Activated gamma-delta T cell (primary cell): ENCODE data around the gene KLRK1.
"Not testable (repeated sequence)": the region's sequence is repeated elsewhere in the genome, so short reads cannot be mapped to it uniquely, and the experiment has no call there.

Experiments used
- DNase-seq: peaks from one replicate; lab custom pipeline; 2025; lab: John Stamatoyannopoulos, UW

The KLRK1 gene

DNA sequence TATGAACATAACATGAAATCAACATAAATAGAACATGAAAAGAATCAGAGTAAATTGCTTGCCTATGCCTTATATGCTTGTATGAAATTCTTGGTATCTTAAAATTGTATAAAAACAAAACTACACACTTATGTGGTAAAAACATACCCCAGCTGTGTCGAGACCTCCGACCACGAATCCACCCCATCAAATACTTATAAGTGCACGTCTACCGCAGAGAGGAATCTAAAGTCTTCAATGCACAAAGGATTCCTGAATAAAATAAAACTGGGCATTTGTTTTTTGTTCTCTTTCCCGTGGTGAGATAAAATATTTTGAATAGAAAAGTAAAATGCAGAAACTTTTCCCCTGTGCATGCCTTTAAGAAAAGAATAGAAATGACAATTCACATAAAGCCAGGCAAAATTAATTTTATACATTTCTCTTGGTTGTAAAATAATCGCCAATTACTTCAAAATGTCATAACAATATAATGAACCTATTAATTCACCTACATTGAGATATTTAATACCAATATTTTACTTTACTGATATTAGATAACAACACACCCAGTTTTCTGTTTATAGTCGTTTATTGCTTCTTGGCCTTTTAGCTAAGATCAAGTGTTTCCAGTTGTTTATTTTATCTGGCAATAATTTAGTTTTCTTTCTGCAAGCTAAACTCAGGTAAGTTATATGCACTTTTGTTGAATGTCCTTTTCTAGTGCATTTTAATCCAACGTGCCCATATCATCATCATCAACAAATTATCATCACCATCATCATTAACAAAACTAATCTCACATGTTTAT, 1.0 kb downstream of the KLRK1 start:
- no peak for DNase-seq

DNA sequence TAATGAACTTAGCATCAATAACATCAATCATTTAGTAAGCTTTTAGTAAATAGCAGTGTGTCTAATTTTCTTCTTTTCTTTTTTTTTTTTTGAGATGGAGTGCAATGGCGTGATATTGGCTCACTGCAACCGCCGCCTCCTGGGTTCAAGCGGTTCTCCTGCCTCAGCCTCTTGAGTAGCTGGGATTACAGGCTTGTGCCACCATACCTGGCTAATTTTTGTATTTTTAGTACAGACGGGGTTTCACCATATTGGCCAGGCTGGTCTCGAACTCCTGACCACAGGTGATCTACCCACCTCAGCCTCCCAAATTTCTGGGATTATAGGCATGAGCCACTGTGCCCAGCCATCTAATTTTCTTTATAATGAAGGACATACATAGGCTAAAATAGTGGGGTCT, 2.3 kb downstream of the KLRK1 start:
- DNase-seq, result not testable (repeated sequence)

DNA sequence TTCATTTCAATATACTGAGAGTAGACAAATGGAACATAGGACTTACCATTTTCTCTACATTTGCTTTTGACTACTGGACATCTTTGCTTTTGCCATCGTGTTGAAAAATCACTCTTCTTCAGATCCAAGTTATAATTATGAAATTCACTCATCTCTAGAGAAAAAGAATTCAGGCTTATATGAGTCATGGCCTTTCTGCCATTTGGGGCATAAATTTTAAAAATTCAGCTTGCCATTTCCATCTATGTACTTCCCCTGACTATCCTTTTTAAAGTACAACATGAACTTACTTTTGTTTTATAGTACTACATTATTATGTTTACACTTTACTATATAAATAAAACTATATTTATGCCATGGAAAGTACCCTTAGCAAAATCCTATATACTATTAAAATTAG, 3.0 kb downstream of the KLRK1 start:
- DNase-seq, result no peak

DNA sequence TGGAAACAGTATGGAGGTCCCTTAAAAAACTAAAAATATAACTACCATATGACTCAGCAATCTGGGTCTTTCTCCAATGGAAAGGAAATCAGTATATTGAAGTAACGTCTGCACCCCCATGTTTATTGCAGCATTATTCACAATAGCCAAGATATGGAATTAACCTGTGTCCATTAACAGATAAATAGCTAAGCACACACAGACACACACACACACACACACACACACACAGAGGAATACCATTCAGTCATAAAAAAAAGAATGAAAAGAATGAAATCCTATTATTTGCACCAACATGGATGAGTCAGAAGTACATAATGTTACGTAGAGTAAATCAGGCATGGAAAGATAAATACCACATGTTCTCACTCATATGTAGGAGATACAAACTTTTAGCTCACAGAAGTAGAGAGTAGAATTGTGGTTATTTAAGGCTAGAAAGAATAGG, 4.7 kb downstream of the KLRK1 start:
- no peak for DNase-seq

DNA sequence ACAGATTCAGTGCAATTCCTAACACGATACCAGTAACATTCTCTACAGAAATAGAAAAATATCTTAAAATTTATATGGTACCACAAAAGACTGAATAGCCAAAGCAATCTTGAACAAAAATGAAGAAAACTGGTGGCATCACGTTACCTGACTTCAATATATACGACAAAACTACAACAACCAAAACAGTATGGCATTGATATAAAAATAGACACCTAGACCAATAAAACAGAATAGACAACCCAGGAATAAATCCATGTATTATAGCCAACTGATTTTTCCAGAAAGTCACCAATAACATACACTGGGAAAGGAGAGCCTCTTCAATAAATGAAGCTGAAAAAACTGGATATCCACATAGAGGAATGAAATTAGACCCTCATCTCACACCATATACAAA, 5.7 kb downstream of the KLRK1 start:
- DNase-seq, result no peak

DNA sequence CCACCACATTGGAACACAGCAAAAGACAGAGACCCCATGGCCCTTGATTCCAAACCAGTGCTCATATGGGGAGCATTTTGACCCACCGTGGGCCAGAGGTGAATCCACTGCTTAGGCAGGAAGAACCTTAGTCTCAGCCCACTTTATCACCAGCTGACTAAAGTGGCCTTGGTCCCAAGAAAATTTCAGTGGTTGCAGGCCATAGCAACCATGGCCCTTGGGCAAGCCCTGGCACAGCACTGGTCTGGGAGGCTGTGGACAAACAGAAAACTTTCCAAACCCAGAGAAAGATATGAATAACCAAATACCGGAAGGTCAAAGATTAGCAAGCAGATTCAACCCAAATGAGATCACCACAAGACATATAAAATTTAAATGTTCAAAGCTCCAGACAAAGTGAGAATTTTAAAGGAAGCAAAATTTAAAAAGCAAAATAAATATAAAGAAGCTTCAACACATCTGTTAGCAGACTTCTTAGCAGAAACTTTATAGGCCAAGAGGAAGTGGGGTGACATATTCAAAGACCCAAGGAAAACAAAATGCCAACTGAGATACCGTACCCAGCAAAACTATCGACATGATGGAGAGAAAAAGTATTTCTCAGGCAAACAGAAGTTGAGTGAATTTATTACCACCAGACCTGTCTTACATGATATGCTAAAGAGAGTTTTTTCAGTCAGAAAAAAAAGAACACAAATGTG, 7.8 kb downstream of the KLRK1 start:
- no peak for DNase-seq

DNA sequence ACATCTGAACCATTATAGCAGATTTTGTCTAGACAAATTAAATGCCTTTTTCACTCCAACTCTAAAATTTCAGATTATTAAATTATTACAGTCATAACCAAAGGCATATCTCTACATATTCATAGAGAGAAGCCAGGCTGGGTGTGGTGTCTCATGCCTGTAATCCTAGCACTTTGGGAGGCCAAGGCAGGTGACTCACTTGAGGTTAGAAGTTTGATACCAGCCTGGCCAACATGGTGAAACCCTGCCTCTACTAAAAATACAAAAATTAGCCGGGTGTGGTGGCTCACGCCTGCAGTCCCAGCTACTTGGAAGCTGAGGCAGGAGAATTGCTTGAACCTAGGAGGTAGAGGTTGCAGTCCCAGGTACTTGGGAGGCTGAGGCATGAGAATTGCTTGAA, 11.1 kb downstream of the KLRK1 start:
- DNase-seq, result not testable (repeated sequence)

DNA sequence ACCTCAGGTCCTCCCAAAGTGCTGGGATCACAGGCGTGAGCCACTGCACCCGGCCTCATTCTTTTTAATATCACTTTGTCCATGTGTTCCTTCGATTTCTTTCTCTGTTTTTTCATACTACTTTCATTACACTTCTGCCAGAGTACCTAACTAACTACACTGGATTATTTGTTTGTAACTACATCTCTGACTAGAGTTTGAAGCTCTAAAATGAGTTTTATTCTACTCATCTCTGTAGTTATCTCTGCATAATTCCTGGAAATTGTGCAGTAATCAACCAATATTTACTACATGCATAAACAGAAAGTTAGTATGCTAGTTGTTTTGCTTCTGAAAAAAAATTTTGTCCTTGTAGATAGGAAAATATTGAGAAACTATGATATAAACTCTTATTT, 15.2 kb downstream of the KLRK1 start:
- no peak for DNase-seq

DNA sequence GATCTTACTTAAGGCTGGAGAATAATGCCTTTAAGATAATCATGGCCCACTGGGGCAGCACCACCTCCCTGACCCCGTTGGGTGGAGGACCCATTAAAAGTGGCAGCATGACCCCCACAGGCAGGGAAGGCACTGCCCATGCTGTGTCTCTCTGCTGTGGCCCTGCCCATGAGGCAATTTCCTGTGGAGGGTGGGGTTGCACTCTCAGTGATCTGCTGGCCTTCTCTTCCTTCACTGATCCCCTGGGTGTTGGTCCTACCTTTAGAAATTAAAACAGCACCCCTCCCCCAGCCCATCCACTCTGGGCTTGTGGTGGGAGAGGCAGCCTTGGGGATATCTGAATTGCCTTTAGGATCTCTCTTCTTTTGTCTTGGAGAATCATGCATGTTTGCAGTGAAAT, 17.3 kb downstream of the KLRK1 start:
- no peak for DNase-seq

DNA sequence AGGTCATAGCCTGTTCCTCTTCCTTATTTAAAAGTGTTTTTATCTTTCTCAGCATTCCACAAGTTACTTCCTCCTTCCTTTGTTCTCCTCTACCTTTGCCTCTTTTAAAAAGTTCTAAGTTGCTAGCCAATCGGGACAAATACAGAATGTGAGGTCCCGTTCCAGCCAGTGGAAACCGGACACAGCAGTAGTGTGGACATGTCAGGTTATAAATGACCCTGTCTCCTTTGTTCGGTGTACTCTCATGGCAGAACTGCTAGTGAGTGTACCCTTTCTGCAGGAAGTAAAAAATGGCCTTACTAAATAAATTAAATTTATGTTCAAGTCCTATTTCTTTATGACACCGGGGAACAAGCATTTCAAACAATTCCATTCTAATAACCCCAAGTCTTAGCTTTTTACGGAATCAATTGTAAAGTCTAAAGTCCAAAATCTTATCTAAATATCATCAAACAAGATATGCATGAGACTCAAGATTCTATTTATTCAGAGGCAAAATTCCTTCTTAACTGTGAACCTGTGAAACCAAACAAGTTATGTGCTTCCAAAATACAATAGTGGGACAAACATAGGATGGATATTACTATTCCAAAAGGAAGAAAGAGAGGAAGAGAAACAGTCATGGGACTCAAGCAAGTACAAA, 17.8 kb downstream of the KLRK1 start:
- not testable (repeated sequence) for DNase-seq

DNA sequence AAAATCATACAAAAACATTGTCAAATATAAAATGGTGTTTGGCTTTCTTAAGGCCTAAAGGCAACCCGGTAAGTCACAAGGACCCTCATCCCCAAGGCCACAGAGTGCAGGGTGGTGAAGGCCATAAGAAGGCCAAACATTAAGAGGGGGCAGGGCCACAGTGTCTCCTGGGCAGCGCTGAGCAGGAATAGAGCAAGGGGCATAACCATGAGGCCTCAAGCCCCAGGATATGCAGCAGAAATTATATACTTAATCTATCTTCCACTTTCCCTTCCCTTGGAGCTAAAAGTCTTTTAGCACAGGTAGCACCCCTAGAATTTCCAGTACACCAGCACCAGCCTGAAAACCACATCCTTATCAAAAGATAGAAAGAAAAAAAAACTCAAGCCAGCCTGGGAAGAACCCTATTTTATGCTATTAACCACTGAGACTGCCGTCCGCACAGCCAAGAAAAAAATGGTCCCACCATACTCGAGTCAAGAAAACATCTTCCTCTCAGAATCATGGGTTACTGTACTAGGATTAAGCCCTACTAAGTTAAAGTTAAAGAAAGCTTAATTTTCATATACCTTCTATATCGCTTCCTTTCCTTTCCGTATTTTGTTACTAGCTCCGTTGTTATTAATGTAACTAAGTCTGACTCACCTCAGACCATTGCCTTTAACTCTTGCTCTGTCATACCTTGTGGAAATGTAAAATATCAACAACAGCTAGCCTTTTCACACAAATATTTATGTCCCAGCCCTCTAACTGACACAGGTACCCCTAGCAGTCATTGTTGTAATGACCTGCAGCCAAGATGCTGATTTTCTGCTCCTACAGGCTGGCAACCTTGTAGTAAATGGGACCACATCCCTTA, 20.1 kb downstream of the KLRK1 start:
- DNase-seq, result no peak

DNA sequence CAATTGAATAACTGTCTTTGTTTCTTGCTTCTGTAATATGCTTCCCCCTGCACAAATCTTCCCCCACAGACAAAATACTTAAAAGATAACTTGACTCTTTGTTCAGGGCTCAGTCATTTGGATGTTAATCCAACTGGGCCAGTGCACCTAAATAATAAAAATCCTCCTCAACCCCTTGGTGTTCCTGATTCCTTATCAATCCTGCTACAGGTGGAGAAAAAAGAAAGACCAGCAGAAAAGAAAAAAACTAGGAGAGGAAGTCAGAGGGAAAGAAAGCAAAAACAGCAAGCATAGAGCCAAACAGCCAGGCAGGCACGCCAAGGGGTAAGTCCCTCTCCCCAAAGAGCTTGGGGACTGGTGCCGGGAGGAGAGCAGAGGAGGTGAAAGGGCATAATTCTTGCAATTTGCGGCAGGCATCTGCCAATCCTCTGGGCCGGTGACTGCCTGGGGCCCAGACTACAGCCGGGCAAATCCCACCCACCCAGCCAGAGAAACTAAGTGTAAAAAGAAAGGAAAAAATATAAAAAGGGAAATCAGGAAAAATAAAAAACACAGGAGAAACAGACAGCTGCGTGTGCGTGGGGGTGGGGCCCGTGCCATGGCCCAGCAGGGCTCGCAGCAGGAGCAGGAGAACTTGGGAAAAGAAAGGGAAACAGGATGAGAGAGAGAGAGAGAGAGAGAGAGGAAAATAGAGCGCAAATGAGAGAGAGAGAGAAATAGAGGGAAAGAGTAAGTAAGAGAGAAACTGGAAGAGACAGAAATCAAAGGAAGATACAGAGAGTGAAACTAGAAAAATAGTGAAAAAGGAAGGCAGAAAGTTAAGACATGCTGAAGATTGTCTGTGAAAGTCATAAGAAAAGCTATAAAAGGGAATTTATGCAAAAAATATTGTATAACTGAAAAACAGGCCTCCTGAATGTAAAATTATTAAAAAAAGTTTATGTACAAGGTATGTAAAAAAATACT, 21.4 kb downstream of the KLRK1 start:
- no peak for DNase-seq

DNA sequence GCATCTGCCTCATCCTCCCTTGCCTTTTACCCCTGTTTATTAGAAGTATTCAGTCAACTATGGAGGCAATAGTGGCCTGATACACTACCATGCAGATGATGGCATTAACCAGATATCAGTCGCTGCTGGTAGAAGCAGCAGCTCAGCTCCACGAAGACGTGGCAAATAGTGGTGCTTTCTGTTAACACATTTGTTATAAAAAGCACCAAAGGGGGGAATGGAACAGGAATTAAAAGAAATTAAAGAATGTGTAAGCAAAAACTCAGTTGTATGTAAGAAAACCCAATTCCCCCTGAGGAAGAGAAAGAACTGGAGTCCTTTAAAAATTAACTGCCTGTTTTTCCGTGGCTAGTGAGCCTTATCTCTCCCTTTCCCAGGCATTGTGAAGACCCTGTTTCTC, 22.1 kb downstream of the KLRK1 start:
- not testable (repeated sequence) for DNase-seq

DNA sequence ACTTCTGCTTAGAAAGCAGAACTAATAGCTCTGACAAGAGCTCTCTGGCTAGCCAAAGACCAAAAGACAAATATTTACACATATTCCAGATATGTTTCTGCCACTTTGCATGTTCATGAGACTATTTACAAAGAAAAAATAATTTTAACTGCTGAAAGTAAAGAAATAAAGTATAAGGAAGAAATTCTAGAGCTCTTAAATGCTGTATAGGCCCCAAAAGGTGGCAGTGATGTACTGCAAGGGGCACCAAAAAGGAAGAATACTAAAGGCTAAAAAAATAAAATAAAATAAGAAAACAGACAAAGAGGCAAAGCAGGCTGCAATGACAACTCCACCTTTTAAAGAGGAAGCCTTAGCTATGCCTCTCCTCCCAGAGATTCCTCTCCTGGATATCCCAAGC, 23.0 kb downstream of the KLRK1 start:
- DNase-seq, result no peak

DNA sequence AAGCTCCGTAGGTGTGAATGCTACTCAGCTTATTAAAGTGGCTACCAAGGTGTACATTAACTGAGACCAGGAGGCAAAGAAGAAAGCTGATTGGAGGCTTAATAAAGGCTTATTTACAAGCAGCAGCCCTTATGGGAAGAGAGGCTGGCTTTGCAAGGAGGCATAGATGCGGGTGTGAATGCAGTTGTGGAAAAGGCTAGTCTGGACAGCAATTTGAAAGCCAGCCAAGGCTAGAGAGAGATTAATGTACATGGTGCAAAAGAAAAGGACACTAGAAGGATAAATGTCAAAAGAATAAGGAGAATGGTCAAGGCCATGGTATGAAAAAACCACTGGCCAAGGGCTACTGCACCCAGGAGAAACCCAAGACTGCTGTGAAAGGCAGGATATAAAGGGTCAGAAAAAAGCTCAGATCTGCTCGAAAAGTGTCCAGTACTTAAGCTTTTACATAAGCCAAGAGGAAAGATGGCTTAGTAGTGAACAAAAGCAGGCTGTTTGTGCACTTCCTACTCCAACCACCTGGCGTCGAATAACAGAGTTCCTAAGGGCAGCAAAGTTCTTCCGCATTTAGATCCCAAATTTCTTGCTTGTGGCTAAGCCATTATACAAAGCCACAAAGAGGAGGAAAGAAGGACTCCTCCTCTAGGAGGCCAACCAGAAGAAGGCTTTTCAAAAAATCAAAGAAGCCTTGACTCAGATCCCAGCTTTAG, 24.0 kb downstream of the KLRK1 start:
- no peak for DNase-seq

DNA sequence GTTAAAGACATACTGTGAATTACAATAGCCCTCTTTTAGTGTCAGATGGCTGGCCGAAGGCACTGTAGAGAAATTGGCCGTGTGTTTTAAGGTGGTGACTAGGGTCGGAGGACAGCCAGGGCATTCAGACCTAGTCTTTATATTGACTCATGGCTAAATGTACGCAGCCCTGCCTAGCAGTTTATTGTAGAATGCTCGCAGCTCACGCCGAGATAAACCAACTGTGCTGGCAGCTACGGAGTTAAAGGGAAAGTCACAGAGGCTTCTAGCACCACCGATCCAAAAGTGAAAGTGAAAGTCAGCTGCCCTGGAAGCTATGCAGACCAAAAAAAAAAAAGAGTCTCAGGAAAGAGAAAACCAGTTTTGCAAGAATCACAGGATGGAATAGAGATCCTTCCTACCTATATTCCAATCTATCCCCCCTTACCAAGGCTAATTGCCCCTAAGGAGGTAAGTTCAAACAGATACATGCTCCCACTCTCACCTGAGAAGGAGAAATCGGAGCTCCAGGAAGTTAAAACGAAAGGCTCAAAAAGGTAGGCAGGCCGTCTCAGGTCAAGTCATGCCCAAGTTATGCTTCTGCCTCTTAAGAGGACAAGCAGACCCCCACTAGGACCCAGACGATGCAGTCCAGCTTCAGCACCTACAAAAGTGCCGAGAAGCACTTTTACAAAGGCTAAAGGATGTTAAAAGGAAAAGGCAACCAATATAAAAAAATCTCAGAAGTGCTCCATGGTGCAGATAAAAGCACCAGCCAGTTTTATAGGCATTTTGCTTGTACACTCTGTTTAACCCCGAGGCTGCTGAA, 24.8 kb downstream of the KLRK1 start:
- DNase-seq, result no peak

DNA sequence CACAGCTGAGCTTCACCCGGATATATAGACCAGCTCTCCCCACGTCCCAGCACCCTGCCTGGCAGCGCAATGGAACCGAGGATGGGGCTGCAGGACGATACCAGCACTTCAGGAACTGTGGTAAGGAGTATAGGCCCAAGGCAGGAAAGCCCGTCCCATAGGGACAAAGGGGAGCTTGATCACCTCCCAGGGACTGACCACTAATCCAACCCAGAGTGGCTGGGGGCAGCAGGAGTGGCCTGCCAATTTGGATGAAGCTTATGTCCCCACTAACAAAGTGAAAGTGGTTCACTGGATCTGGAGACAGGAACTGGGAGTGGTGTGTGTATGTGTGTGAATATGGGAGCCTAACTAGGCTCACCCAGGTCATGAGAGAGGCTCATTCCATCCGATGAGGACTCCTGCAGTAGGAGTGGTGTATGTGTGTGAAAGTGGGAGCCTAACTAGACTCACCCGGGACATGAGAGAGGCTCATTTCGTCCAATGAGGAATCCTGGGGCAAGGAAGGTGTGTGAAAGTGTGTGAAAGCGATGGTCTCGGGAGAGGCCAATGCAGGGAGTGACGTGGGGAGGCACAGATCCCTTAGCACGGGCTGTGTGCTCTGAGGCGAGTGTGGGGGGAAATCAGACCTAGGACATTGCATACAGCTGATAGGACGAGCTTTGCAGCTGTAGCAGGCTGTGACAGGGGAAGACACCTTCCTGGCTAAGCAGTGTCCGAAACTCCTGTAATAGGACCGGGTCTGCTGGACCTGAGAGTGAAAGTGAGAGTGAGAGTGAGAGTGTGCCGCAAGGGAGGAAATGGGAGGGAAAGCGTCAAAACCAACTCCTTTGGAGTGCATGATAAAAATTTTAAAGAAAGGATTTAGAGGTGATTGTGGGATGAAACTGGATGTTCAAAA, 25.7 kb downstream of the KLRK1 start:
- DNase-seq, result no peak

DNA sequence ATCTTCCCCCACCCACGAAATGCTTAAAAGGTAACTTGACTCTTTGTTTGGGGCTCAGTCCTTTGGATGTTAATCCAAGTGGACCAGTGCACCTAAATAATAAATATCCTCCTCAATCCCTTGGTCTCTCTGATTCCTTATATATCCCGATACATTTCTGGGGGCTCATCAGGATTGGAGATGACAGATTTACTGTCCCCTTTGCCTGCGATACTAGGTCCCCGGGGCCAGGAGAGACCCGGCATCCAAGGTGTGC, 26.3 kb downstream of the KLRK1 start:
- DNase-seq, result no peak
